WTC11 (cell line): Measurements from ENCODE around the gene TIMM22. TPM values are rescaled to one million over a fixed set of nuclear protein-coding genes. Genes with fewer than 3 reads are reported as not detected.

Experiments used
- ATAC-seq: fragments of 200-7000 bp; cut with Tn5 transposase; 2 replicates; pipeline ENCODE4 v1.10.0; 2021; ENCODE audit warnings: mild to moderate bottlenecking, moderate library complexity
- CTCF ChIA-PET: fragments of 300-600 bp; sonication (Branson Sonifier 250); formaldehyde crosslinking; loops from one replicate; lab custom pipeline; 2021; ENCODE audit warnings: antibody characterized with exemption; lab: Charles Lee
- POLR2A ChIA-PET: fragments of 350-600 bp; sonication (Branson Sonifier 250); formaldehyde crosslinking; loops from one replicate; lab custom pipeline; 2021; ENCODE audit warnings: antibody characterized with exemption; lab: Charles Lee
- DNase-seq: peaks from one replicate; pipeline ENCODE4 v3.0.0; 2021; ENCODE audit warnings: low spot score
- H3K27ac Mint-ChIP-seq: 2 replicates; pipeline ENCODE4 v1.8.0; 2021; ENCODE audit warnings: mixed read lengths
- H3K27me3 Mint-ChIP-seq: 2 replicates; pipeline ENCODE4 v1.8.0; 2021; ENCODE audit warnings: low read depth, mild to moderate bottlenecking, moderate library complexity, mixed read lengths
- H3K36me3 Mint-ChIP-seq: 2 replicates; pipeline ENCODE4 v1.8.0; 2021; ENCODE audit warnings: mixed read lengths
- H3K4me1 Mint-ChIP-seq: 2 replicates; pipeline ENCODE4 v1.8.0; 2022; ENCODE audit warnings: mixed read lengths
- H3K4me3 Mint-ChIP-seq: 2 replicates; pipeline ENCODE4 v1.8.0; 2021; ENCODE audit warnings: mild to moderate bottlenecking, moderate library complexity, mixed read lengths
- H3K9me3 Mint-ChIP-seq: 2 replicates; pipeline ENCODE4 v1.8.0; 2021; ENCODE audit warnings: mixed read lengths
- EMX1 ChIP-seq: fragments of 250-450 bp; sonication (Bioruptor Pico); IDR thresholded peaks from 2 replicates; pipeline ENCODE4 v1.8.0; 2021; ENCODE audit warnings: mild to moderate bottlenecking
- FOXK1 ChIP-seq: sonication (generic); formaldehyde crosslinking; IDR thresholded peaks from 2 replicates; pipeline ENCODE4 v1.8.0; 2022; ENCODE audit warnings: mild to moderate bottlenecking, moderate library complexity, missing genetic modification reagents
- FOXP1 ChIP-seq: sonication (generic); formaldehyde crosslinking; IDR thresholded peaks from 2 replicates; pipeline ENCODE4 v1.8.0; 2022; ENCODE audit warnings: missing genetic modification reagents, mild to moderate bottlenecking, moderate library complexity, borderline replicate concordance
- GRHL2 ChIP-seq: fragments of 250-450 bp; sonication (Bioruptor Pico); IDR thresholded peaks from 2 replicates; pipeline ENCODE4 v1.8.0; 2022; ENCODE audit warnings: mild to moderate bottlenecking, moderate library complexity; ENCODE audit not compliant: insufficient replicate concordance, severe bottlenecking
- SMAD4 ChIP-seq: sonication (generic); formaldehyde crosslinking; IDR thresholded peaks from 2 replicates; pipeline ENCODE4 v1.8.0; 2022; ENCODE audit warnings: mild to moderate bottlenecking, missing genetic modification reagents
- STAT6 ChIP-seq: sonication (generic); formaldehyde crosslinking; conservative IDR thresholded peaks from 2 replicates; pipeline ENCODE4 v1.8.1; 2023; ENCODE audit warnings: mild to moderate bottlenecking, low read depth, missing genetic modification reagents, moderate library complexity
- TCF7 ChIP-seq: sonication (generic); formaldehyde crosslinking; IDR thresholded peaks from 2 replicates; pipeline ENCODE4 v1.8.0; 2022; ENCODE audit warnings: mild to moderate bottlenecking, low read depth, missing genetic modification reagents, moderate library complexity
- ZBTB21 ChIP-seq: sonication (generic); formaldehyde crosslinking; IDR thresholded peaks from 2 replicates; pipeline ENCODE4 v1.8.1; 2023; ENCODE audit warnings: mild to moderate bottlenecking, missing genetic modification reagents, borderline replicate concordance
- ZMAT4 ChIP-seq: fragments of 250-450 bp; sonication (Bioruptor Pico); IDR thresholded peaks from 2 replicates; pipeline ENCODE4 v1.9.0; 2021; ENCODE audit warnings: mild to moderate bottlenecking
- ZNF121 ChIP-seq: sonication (generic); formaldehyde crosslinking; IDR thresholded peaks from 2 replicates; pipeline ENCODE4 v1.8.0; 2023; ENCODE audit warnings: missing genetic modification reagents
- ZNF138 ChIP-seq: sonication (generic); formaldehyde crosslinking; conservative IDR thresholded peaks from 2 replicates; pipeline ENCODE4 v1.8.1; 2022; ENCODE audit warnings: mild to moderate bottlenecking, moderate library complexity, missing genetic modification reagents
- ZNF263 ChIP-seq: sonication (generic); formaldehyde crosslinking; IDR thresholded peaks from 2 replicates; pipeline ENCODE4 v1.8.1; 2022; ENCODE audit warnings: low read depth, mild to moderate bottlenecking, moderate library complexity, missing genetic modification reagents
- ZNF416 ChIP-seq: fragments of 250-450 bp; sonication (Bioruptor Pico); IDR thresholded peaks from 2 replicates; pipeline ENCODE4 v1.9.0; 2021; ENCODE audit warnings: mild to moderate bottlenecking, inconsistent platforms
- ZNF532 ChIP-seq: fragments of 250-450 bp; sonication (Bioruptor Pico); IDR thresholded peaks from 2 replicates; pipeline ENCODE4 v1.9.0; 2021; ENCODE audit warnings: mild to moderate bottlenecking, borderline replicate concordance
- total RNA-seq: library from RNA; stranded (reverse); gene quantifications from 3 replicates; pipeline ENCODE4 v1.2.3, GENCODE V29; 2021

TIMM22 gene
- total RNA-seq, 1 experiment from 2014 or later = 18.0 TPM

GRCh38 chr17:1006054-1006453 lies 9.1 kb downstream of the TIMM22 start (continued):
- no peak for TF ChIP-seq SMAD4 (CRISPR knock-in tag)
- TF ChIP-seq FOXK1 (CRISPR knock-in tag) = no peak
- no peak for TF ChIP-seq GRHL2 (CRISPR knock-in tag)

- ChIA-PET POLR2A (interaction anchor here (0.5 kb wide), 1 partner anchor 226 kb away, joined by 5 read pairs; no protein-coding TSS in a partner anchor), CTCF (interaction anchor here (1.9 to 9.1 kb wide), 2 partner anchors 11 to 48 kb away, joined by 8 to 56 read pairs; partner anchors contain the start of gene TIMM22)
- DNase-seq (no peak), ATAC-seq (no peak)
- Mint-ChIP-seq H3K4me3 (no peak overlapping the region), H3K27ac (no peak overlapping the region), H3K36me3 (0 out of 2 replicates have a peak, but pooled peaks cover 6% of the 10 kb centered on the region), H3K27me3 (no peaks in the 10 kb centered on the region), H3K4me1 (peaks cover 7% of the 10 kb centered on the region)
- no peak for TF ChIP-seq ZNF263 (CRISPR knock-in tag)
- no peak for TF ChIP-seq ZNF416
- TF ChIP-seq STAT6 (CRISPR knock-in tag) = no peak
- TF ChIP-seq EMX1 = no peak
- TF ChIP-seq FOXP1 (CRISPR knock-in tag) = no peak
- no peak for TF ChIP-seq ZBTB21 (CRISPR knock-in tag)
- TF ChIP-seq TCF7 (CRISPR knock-in tag) = no peak
- TF ChIP-seq ZNF121 = no peak
- no peak for TF ChIP-seq ZNF532
- TF ChIP-seq ZMAT4 (CRISPR knock-in tag) = no peak
- no peak for TF ChIP-seq GRHL2 (CRISPR knock-in tag)
- TF ChIP-seq, all 79 proteins: peak for 0
- no peaks in the 10 kb centered on the region for H3K9me3 Mint-ChIP-seq
Measured at GRCh38 chr17:1007310-1008007, 10.5 kb downstream of the TIMM22 start.

- Mint-ChIP-seq H3K27ac (no peak overlapping the region), H3K9me3 (no peaks in the 10 kb centered on the region)
- ATAC-seq = no peak
- no peak for TF ChIP-seq ZNF138 (CRISPR knock-in tag)
- TF ChIP-seq, all 79 proteins: peak for 0
- no peak for DNase-seq
- ChIA-PET POLR2A (interaction anchor here (0.5 kb wide), 1 partner anchor 225 kb away, joined by 5 read pairs; no protein-coding TSS in a partner anchor), CTCF (interaction anchor here (0.6 to 9.1 kb wide), 4 partner anchors 12 to 170 kb away, joined by 3 to 56 read pairs (median 6); partner anchors contain the start of gene TIMM22)
- Mint-ChIP-seq H3K4me3 (no peak overlapping the region), H3K4me1 (peaks cover 7% of the 10 kb centered on the region), H3K27me3 (no peaks in the 10 kb centered on the region), H3K36me3 (0 out of 2 replicates have a peak, but pooled peaks cover under 1% of the 10 kb centered on the region)
Measured at GRCh38 chr17:1008008-1008761, 11.3 kb downstream of the TIMM22 start.
